Measurements from ENCODE around the gene MEST. TPM values are rescaled to one million over a fixed set of nuclear protein-coding genes. Genes with fewer than 3 reads are reported as not detected.

MEST gene
- total RNA-seq, 4 donors from 2014 or later: 12.2 to 311 (median 62.5) TPM

DNA sequence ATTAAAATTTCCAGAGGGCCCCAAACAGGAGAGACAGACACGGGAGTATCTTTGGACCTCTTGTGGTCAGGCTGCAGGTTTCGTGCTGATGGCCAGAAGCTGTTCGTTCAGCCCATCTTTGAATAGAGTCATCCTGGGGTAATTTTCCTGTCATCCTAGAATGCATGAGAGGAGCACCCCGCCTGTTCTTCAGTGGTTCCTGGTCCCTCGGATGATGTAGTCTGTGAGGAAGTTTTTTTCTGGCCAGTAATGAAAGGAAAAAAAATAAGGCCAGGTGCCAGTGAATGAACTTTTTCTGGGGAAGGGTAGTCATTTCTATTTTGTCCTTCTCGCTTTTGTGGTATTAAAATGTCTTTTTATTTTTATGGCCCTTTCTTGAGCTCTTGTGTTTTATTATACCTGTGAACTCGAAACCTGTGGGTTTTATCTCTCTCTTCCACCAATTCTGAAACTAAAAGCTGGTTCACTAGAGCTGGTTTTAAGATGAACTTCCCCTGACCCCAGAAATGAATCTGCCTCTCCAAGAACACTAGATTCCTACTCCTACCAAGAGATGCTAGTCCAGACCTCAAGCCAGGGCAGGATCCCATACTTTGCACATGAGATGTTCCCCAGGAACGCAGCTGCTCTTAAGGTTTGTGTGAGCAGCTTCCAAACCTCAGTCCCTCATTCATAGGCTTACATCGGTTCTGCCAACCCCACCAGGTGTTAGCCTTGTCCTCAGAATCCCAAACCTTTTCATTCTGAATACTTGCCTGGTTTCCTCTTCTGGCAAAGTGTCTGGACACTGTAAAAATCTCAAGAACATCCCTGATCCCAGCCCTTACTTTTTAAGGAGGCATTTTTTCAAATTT lies 15.4 kb upstream of the MEST start:
- Histone ChIP-seq H3K36me3 (no peaks in the 10 kb centered on the region), H3K9me3 (peaks cover 0 to 14% (median 0%) of the 10 kb centered on the region in 4 donors), H3K4me3 (no peak overlapping the region), H3K4me1 (no peaks in the 10 kb centered on the region), H3K27me3 (no peaks in the 10 kb centered on the region), H3K27ac (no peak overlapping the region)
- no peak for DNase-seq (ENCODE audit: low spot score in 2 of 2)
- WGBS, 2 donors: 74 to 75% methylated on average over 9 of the region's 9 CpGs
- TF ChIP-seq EP300 (IDR thresholded peaks at IDR 0.05): no peak
- no peak for TF ChIP-seq POLR2A (IDR thresholded peaks at IDR 0.05)
- TF ChIP-seq, protein P1, sequence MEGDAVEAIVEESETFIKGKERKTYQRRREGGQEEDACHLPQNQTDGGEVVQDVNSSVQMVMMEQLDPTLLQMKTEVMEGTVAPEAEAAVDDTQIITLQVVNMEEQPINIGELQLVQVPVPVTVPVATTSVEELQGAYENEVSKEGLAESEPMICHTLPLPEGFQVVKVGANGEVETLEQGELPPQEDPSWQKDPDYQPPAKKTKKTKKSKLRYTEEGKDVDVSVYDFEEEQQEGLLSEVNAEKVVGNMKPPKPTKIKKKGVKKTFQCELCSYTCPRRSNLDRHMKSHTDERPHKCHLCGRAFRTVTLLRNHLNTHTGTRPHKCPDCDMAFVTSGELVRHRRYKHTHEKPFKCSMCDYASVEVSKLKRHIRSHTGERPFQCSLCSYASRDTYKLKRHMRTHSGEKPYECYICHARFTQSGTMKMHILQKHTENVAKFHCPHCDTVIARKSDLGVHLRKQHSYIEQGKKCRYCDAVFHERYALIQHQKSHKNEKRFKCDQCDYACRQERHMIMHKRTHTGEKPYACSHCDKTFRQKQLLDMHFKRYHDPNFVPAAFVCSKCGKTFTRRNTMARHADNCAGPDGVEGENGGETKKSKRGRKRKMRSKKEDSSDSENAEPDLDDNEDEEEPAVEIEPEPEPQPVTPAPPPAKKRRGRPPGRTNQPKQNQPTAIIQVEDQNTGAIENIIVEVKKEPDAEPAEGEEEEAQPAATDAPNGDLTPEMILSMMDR (IDR thresholded peaks at IDR 0.05): no peak

DNA sequence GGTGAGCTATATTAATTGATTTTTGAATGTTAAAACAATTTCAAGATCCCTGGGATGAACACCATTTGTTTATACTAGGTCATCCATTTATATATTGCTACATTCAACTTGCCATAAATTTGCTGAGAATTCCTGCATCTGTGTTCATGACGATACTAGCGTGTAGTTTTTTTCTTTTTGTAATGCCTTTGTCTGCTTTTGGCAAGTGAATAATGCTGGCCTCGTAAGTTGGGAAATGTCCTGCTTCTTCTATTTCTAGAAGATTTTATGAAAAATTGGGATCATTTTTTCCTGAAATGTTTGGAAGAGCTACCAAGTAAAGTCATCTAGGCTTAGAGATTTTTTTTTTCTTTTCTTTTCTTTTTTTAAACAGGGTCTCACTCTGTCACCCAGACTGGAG lies 12.9 kb upstream of the MEST start:
- Histone ChIP-seq H3K9me3 (peaks cover 0 to 14% (median 0%) of the 10 kb centered on the region in 4 donors), H3K27ac (no peak overlapping the region), H3K36me3 (no peaks in the 10 kb centered on the region), H3K27me3 (no peaks in the 10 kb centered on the region), H3K4me3 (no peak overlapping the region), H3K4me1 (no peaks in the 10 kb centered on the region)
- TF ChIP-seq POLR2A (IDR thresholded peaks at IDR 0.05): no peak
- TF ChIP-seq, protein P1 (IDR thresholded peaks at IDR 0.05): no peak
- TF ChIP-seq EP300 (IDR thresholded peaks at IDR 0.05): no peak
- DNase-seq (ENCODE audit: low spot score in 2 of 2): no peak
- WGBS, 2 donors: 71 to 74% methylated on average over 3 of the region's 3 CpGs

DNA sequence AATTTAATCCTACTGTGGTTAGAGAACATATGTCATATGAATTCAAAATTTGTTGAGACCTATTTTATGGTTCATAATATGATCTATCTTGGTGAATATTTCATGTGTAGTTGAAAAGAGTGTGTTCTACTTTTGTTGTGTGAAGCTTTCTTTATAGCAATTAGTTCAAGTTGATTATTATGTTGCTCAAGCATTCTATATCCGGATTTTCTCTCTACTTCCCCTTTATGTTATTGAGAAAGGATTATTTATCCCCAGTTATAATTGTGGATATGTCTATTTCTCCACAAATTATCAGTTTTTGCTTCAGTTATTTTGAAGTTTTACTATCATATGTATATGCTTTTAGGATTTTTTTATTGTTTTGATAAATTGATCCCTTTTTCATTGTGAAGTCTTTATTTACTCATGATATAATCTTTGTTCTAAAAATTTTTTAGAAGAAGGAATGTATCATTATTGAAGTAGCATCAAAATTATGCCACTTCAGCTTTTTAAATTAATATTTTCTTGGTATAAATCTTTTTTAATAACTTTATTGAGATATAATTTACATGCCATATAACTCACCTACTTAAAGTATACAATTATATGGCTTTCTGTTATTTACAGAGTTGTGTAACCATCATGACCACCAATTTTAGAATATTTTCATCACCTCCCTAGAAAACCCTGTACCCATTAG lies 12.0 kb upstream of the MEST start:
- Histone ChIP-seq H3K9me3 (peaks cover 0 to 14% (median 0%) of the 10 kb centered on the region in 4 donors), H3K4me1 (no peaks in the 10 kb centered on the region), H3K4me3 (no peak overlapping the region), H3K27ac (no peak overlapping the region), H3K36me3 (no peaks in the 10 kb centered on the region), H3K27me3 (no peaks in the 10 kb centered on the region)
- no peak for DNase-seq (ENCODE audit: low spot score in 2 of 2)
- TF ChIP-seq POLR2A (IDR thresholded peaks at IDR 0.05): no peak
- 82 to 92% methylated on average over 1 of the region's 1 CpG for WGBS, 2 donors

DNA sequence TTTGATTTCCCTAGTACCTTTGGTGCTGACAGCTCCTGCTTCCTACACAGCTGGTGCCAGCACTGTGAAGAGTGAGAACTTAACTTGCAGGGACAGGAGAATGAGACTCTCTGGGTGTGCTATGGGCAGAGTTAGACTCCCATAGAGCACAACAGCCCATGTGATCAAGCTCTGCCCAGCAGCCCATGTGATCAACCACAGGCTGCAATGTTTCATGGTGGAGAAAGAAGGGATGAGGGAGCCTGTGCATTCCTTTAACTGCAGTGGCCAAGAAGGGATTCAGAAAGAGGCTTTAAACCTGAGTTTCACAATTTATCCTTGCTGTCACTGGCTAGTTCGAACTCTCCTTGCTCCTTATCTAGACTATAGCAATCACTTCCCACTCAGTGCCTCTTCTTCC lies 10.0 kb upstream of the MEST start:
- DNase-seq (ENCODE audit: low spot score in 2 of 2): no peak
- no peaks in the 10 kb centered on the region for H3K27me3 ChIP-seq
- H3K36me3 ChIP-seq: no peaks in the 10 kb centered on the region
- H3K27ac ChIP-seq: no peak overlapping the region
- H3K4me1 ChIP-seq: peaks cover 0 to 13% (median 3%) of the 10 kb centered on the region in 4 donors
- TF ChIP-seq, protein P1 (IDR thresholded peaks at IDR 0.05): no peak
- no peak for TF ChIP-seq POLR2A (IDR thresholded peaks at IDR 0.05)
- TF ChIP-seq EP300 (IDR thresholded peaks at IDR 0.05): no peak
- 76 to 86% methylated on average over 1 of the region's 1 CpG for WGBS, 2 donors
- peaks cover 0 to 14% (median 0%) of the 10 kb centered on the region in 4 donors for H3K9me3 ChIP-seq
- no peak overlapping the region for H3K4me3 ChIP-seq

DNA sequence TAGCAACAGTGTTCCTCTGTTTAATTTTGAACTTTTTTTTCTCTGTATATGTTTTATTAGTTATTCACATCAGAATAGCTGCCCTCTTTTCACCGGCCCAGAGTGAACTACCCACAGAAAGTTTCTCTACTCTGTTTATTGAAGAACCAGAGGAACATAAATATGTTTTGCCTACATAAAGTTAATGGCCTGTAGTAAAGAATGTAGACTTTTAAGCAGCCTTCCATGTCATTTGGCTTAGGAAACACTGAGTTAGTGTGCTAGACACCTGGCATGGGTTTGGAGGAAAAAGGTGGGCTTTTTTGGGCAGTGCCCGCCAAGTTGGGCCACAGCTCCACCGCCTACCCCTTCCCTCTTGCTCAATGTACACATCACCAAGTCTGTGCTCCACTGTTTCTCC lies 8.9 kb upstream of the MEST start:
- Histone ChIP-seq H3K4me3 (no peak overlapping the region), H3K4me1 (peaks cover 0 to 17% (median 3%) of the 10 kb centered on the region in 4 donors), H3K9me3 (peaks cover 0 to 5% (median 0%) of the 10 kb centered on the region in 4 donors), H3K27me3 (no peaks in the 10 kb centered on the region), H3K36me3 (no peaks in the 10 kb centered on the region), H3K27ac (no peak overlapping the region)
- TF ChIP-seq POLR2A (IDR thresholded peaks at IDR 0.05) (no peak), EP300 (IDR thresholded peaks at IDR 0.05) (no peak)
- TF ChIP-seq, protein P1 (IDR thresholded peaks at IDR 0.05): no peak
- DNase-seq (ENCODE audit: low spot score in 2 of 2): no peak
- WGBS, 2 donors: 83 to 89% methylated on average over 3 of the region's 3 CpGs
